ENCODE results near the gene PLCB1. TPM values are rescaled to one million over a fixed set of nuclear protein-coding genes. Genes with fewer than 3 reads are reported as not detected.
A peak's percentile ranks its signal among the peaks of the same experiment; 100 is the strongest.

Gene PLCB1
- total RNA-seq, 1 donor from 2014 or later, result 10.8 TPM

DNA sequence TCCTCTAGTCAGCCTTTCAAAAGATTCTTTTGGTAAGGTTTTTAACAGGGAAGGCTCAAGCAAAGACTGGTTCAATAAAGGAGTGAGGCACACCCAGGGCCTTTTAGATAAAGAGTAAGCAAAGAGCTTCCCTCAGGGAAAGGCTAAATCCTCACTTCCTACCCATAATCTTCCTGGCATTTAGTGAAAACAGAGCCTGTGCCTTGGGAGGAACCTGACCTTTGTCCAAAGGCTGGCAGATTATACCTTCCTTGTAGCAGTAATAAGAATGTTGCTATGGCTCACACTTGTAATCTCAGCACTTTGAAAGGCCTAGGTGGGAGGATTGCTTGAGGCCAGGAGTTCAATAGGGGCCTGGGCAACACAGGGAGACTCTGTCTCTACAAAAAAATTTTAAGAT, 656.8 kb downstream of the PLCB1 start:
- no peak for DNase-seq (ENCODE audit: low spot score)
- Mint-ChIP-seq H3K4me3 (ENCODE audit: unreplicated experiment) (no peak overlapping the region), H3K27ac (ENCODE audit: unreplicated experiment) (no peak overlapping the region), H3K36me3 (ENCODE audit: low read depth) (no peaks in the 10 kb centered on the region), H3K27me3 (ENCODE audit: low read depth) (no peaks in the 10 kb centered on the region), H3K4me1 (ENCODE audit: low read depth) (peaks cover 11% of the 10 kb centered on the region), H3K9me3 (ENCODE audit: low read depth) (no peaks in the 10 kb centered on the region)
- TF ChIP-seq, protein P1, sequence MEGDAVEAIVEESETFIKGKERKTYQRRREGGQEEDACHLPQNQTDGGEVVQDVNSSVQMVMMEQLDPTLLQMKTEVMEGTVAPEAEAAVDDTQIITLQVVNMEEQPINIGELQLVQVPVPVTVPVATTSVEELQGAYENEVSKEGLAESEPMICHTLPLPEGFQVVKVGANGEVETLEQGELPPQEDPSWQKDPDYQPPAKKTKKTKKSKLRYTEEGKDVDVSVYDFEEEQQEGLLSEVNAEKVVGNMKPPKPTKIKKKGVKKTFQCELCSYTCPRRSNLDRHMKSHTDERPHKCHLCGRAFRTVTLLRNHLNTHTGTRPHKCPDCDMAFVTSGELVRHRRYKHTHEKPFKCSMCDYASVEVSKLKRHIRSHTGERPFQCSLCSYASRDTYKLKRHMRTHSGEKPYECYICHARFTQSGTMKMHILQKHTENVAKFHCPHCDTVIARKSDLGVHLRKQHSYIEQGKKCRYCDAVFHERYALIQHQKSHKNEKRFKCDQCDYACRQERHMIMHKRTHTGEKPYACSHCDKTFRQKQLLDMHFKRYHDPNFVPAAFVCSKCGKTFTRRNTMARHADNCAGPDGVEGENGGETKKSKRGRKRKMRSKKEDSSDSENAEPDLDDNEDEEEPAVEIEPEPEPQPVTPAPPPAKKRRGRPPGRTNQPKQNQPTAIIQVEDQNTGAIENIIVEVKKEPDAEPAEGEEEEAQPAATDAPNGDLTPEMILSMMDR (IDR thresholded peaks at IDR 0.05), result no peak

DNA sequence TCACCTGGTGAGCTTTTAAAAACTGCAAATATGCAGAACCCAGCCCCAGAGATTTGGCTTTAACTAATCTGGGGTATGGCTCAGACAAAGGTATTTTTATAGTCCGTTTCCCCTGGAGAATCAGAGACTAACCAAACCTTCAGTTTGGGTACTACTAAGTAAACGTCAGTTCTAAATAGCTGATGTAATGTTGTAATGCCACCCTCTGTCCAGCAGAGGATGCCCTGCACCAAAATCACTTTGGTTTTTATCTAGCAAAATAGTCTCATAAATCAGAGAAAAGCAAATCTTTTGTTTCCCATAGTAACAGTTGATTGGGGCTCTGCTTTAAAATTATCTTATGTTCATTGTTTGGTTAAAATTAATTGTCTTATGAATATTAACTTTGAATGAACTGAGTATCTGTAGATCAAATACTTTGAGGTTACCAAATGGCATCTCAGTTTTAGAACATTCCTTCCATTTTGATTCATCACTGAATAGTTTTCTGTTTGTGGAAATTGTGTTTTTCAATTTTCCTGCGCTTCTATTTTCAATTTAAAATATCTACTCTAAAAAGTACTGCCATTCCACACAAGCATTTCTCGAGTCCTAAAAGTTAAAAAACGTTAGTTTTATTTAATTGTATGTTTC, 658.5 kb downstream of the PLCB1 start:
- TF ChIP-seq, protein P1 (IDR thresholded peaks at IDR 0.05), result peak; percentile 99
- H3K9me3 Mint-ChIP-seq (ENCODE audit: low read depth), result no peaks in the 10 kb centered on the region
- H3K27ac Mint-ChIP-seq (ENCODE audit: unreplicated experiment), result no peak overlapping the region
- no peak for DNase-seq (ENCODE audit: low spot score)
- no peaks in the 10 kb centered on the region for H3K36me3 Mint-ChIP-seq (ENCODE audit: low read depth)
- H3K4me3 Mint-ChIP-seq (ENCODE audit: unreplicated experiment), result no peak overlapping the region
- peaks cover 10% of the 10 kb centered on the region for H3K4me1 Mint-ChIP-seq (ENCODE audit: low read depth)
- no peaks in the 10 kb centered on the region for H3K27me3 Mint-ChIP-seq (ENCODE audit: low read depth)

DNA sequence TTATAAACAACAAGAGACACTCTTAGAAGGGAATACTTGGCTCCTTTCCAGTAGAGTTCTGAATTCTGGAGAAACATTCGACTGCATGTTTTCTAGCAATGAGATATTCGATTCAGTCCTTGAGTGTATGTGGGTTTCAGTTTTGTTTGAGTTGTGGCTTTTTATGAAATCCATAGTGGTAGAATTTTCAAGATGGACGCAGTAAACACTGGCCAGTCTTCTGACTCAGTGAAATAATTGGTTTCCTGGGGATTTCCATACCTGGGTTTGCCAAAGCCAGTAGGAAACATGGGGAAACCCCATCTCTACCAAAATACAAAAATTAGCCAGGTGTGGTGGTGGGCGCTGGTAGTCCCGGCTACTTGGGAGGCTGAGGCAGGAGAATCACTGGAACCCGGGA, 663.3 kb downstream of the PLCB1 start:
- no peak for DNase-seq (ENCODE audit: low spot score)
- no peaks in the 10 kb centered on the region for H3K27me3 Mint-ChIP-seq (ENCODE audit: low read depth)
- H3K9me3 Mint-ChIP-seq (ENCODE audit: low read depth), result peaks cover 5% of the 10 kb centered on the region
- no peaks in the 10 kb centered on the region for H3K36me3 Mint-ChIP-seq (ENCODE audit: low read depth)
- TF ChIP-seq, protein P1 (IDR thresholded peaks at IDR 0.05), result no peak
- no peak overlapping the region for H3K27ac Mint-ChIP-seq (ENCODE audit: unreplicated experiment)
- no peak overlapping the region for H3K4me3 Mint-ChIP-seq (ENCODE audit: unreplicated experiment)
- H3K4me1 Mint-ChIP-seq (ENCODE audit: low read depth), result peaks cover 5% of the 10 kb centered on the region

DNA sequence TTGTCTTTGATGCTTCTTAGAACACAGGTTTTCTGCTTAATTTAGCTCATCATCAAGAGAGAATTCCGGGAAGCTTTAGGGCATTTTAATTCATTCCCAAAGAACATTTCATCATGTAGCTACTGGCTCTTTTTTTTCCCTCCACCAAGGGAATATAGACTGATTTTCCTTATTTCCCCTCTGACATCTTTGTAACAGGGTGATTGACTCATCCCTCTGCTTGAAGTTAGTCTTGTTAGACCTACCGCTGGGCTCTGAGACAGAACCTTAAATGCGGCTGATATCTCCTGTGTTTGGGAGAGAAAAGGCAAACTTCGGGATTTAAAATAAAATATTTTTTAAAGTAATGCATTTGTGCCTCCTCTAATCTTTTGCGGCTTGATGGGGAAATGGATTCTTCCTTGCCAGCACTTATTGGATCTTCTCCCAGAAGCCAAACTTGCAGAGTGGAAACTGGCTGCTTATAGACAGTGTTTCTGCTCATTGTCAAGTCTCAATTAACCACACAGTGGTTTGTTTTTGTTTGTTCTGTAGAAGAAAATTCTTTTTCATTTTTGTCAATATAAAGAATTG, 664.1 kb downstream of the PLCB1 start:
- H3K36me3 Mint-ChIP-seq (ENCODE audit: low read depth), result no peaks in the 10 kb centered on the region
- no peak overlapping the region for H3K4me3 Mint-ChIP-seq (ENCODE audit: unreplicated experiment)
- no peaks in the 10 kb centered on the region for H3K27me3 Mint-ChIP-seq (ENCODE audit: low read depth)
- DNase-seq (ENCODE audit: low spot score), result no peak
- no peaks in the 10 kb centered on the region for H3K4me1 Mint-ChIP-seq (ENCODE audit: low read depth)
- peaks cover 5% of the 10 kb centered on the region for H3K9me3 Mint-ChIP-seq (ENCODE audit: low read depth)
- TF ChIP-seq, protein P1 (IDR thresholded peaks at IDR 0.05), result no peak
- H3K27ac Mint-ChIP-seq (ENCODE audit: unreplicated experiment), result no peak overlapping the region

DNA sequence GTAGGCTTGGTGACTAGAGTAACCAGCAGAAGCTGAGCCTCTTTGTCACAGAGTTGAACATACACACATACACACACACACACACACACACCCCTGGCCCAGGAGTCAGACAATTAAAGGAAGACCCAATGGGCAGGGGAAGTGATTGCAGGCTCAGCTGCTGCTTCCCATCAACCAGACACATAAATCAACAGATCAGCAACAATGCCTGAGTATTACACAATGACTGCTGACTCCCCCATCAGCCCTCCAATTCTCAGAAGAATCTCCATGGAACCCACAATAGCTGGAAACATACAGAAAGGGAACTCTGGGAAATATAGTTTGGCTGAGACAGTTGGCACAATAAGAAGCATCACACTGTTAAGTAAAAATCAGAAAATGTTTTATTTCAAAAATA, 666.4 kb downstream of the PLCB1 start:
- H3K27ac Mint-ChIP-seq (ENCODE audit: unreplicated experiment), result no peak overlapping the region
- no peak overlapping the region for H3K4me3 Mint-ChIP-seq (ENCODE audit: unreplicated experiment)
- DNase-seq (ENCODE audit: low spot score), result no peak
- TF ChIP-seq, protein P1 (IDR thresholded peaks at IDR 0.05), result no peak
- peaks cover 5% of the 10 kb centered on the region for H3K9me3 Mint-ChIP-seq (ENCODE audit: low read depth)
- no peaks in the 10 kb centered on the region for H3K36me3 Mint-ChIP-seq (ENCODE audit: low read depth)
- H3K27me3 Mint-ChIP-seq (ENCODE audit: low read depth), result no peaks in the 10 kb centered on the region
- H3K4me1 Mint-ChIP-seq (ENCODE audit: low read depth), result peaks cover 5% of the 10 kb centered on the region

Data from chondrocyte (in vitro differentiated cells).